HG02884 (cell line): Measurements from ENCODE around the gene THAP6.

Source experiments
- ATAC-seq: cut with Tn5 transposase; IDR thresholded peaks from one replicate; pipeline ENCODE4 v1.9.1; 2021; ENCODE audit warnings: mild to moderate bottlenecking, moderate library complexity; ENCODE audit not compliant: unreplicated experiment

The THAP6 gene

DNA sequence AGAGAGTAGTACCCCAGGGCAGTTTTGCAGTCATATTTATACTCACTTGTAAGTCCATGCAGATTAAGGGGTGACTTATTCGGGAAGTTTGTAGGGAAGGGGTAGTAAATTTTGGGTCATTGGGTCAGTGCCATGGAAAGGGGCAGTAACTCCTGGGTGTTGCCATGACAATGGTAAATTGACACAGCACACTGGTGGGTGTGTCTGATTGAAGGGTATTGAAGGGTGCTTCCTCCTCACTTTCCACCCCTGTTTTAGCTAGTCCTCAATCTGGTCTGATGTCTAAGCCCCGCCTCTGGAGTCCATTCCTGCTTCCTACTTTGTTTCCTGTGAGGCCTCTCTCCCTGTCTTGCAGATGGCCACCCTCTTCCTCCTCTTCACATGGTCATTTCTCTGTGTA, 53.5 kb downstream of the THAP6 start:
- no peak for ATAC-seq
